Activated CD4-positive, alpha-beta memory T cell treated with anti-CD3 and anti-CD28 coated beads, Interleukin-2, amount 10 ng/mL, durations not matched to agents 7 days and 5 days (primary cell): ENCODE measurements around the gene FAM98B. TPM values are rescaled to one million over a fixed set of nuclear protein-coding genes. Genes with fewer than 3 reads are reported as not detected.
A peak's percentile ranks its signal among the peaks of the same experiment; 100 is the strongest.

Source experiments
- CTCF ChIA-PET: fragments of 350-600 bp; sonication (Branson Sonifier 250); formaldehyde crosslinking; loops from one replicate; lab custom pipeline; 2021; ENCODE audit warnings: antibody characterized with exemption, inconsistent platforms; lab: Charles Lee
- POLR2A ChIA-PET: fragments of 350-600 bp; sonication (Branson Sonifier 250); formaldehyde crosslinking; loops from one replicate; lab custom pipeline; 2021; ENCODE audit warnings: antibody characterized with exemption; lab: Charles Lee
- DNase-seq: peaks from one replicate; pipeline ENCODE4 v3.0.0-alpha.2; 2020
- H3K27ac Mint-ChIP-seq: one replicate; pipeline ENCODE4 v1.8.0; 2021; ENCODE audit warnings: mild to moderate bottlenecking, mixed read lengths
- H3K27me3 Mint-ChIP-seq: one replicate; pipeline ENCODE4 v1.8.0; 2021; ENCODE audit warnings: mixed read lengths
- H3K36me3 Mint-ChIP-seq: one replicate; pipeline ENCODE4 v1.8.0; 2021; ENCODE audit warnings: low read depth, mixed read lengths
- H3K4me1 Mint-ChIP-seq: one replicate; pipeline ENCODE4 v1.8.0; 2021; ENCODE audit warnings: mixed read lengths
- H3K4me3 Mint-ChIP-seq: one replicate; pipeline ENCODE4 v1.8.0; 2021; ENCODE audit warnings: mild to moderate bottlenecking, mixed read lengths
- H3K9me3 Mint-ChIP-seq: one replicate; pipeline ENCODE4 v1.8.0; 2021; ENCODE audit warnings: mixed read lengths
- total RNA-seq, 2 experiments: library from RNA; stranded (reverse); gene quantifications; one replicate each; pipeline ENCODE4 v1.2.3, GENCODE V29; 2021

Gene FAM98B
- total RNA-seq, 2 experiments from 2014 or later: 33.2 to 35.3 TPM

DNA sequence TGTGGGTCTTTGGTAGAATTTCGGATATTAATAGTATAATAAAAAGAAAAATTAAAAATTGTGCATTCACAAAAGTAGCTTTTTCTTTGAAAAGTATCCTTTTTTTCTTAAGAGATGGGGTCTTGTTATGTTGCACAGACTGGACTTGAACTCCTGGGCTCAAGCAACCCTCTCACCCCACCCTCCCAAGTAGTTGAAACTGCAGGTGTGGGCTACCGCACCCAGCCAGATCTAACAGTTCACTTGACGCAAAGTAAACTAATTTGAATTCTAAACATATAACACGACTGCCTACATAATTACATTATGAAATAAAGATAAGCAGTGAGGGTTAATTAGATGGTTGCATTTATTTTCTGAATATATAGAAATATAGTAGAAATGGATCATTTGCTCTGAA lies 10.7 kb downstream of the FAM98B start:
- DNase-seq: no peak
- H3K4me1 Mint-ChIP-seq: peaks cover 22% of the 10 kb centered on the region
- POLR2A ChIA-PET: interaction anchor here (2.3 kb wide), 1 partner anchor 10 kb away, joined by 10 read pairs; the partner anchor contains the start of gene FAM98B
- no peaks in the 10 kb centered on the region for H3K27me3 Mint-ChIP-seq
- H3K27ac Mint-ChIP-seq: no peak overlapping the region
- H3K9me3 Mint-ChIP-seq: no peaks in the 10 kb centered on the region
- no peak overlapping the region for H3K4me3 Mint-ChIP-seq
- CTCF ChIA-PET: interaction anchor here (1.2 to 3.2 kb wide), 5 partner anchors 10 to 243 kb away, joined by 3 to 17 read pairs (median 6); partner anchors contain the start of gene FAM98B
- peaks cover 19% of the 10 kb centered on the region for H3K36me3 Mint-ChIP-seq

DNA sequence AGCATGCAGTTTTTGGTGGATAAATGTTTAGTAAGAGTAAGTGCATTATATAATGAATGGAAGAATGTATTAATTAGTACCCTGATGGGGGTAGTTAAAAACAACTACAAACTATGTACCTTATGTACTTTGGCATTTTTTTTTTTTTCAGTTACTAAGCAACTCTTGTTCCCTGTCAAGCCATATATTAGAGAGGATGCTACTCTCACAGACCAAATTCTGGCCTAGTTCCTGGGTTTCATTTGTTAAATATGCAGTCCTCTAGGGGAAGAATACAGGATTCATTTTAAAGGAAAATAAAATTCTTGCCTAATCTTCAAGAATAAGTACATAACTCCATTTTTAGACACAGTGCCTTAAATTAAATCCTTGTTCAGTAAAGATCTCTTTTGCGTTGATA lies 16.9 kb downstream of the FAM98B start:
- H3K9me3 Mint-ChIP-seq: no peaks in the 10 kb centered on the region

DNA sequence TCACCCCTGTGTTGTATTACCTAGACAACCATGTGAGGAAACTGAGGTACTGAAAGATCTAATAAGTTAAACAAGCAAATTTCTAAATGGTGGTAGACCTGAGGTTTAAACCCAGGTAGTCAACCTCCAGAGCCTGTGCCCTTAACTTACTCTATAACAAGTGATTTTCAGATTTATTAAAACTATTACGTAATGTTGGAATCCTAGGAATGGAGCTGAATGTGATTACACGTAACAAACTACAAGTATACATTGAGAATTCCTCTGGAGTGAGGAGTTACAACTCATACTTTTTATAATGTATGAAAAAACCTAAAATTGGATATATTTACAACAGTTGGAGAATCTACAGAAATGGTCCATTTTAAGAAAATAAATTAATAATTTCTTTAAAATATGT lies 18.0 kb downstream of the FAM98B start:
- Mint-ChIP-seq H3K4me1 (peaks cover 4% of the 10 kb centered on the region), H3K36me3 (peaks cover 32% of the 10 kb centered on the region), H3K27ac (no peak overlapping the region), H3K9me3 (no peaks in the 10 kb centered on the region), H3K4me3 (no peak overlapping the region), H3K27me3 (no peaks in the 10 kb centered on the region)
- ChIA-PET POLR2A (interaction anchor here (1.6 to 3.8 kb wide), 3 partner anchors 14 to 219 kb away, joined by 3 to 21 read pairs (median 4); partner anchors contain the start of gene FAM98B), CTCF (interaction anchor here (0.9 to 6.0 kb wide), 8 partner anchors 10 to 236 kb away, joined by 3 to 65 read pairs (median 6); no protein-coding TSS in a partner anchor)
- no peak for DNase-seq

More for the DNA sequence above, 16.9 kb downstream of the FAM98B start:
- Mint-ChIP-seq H3K36me3 (peaks cover 33% of the 10 kb centered on the region), H3K4me1 (peaks cover 4% of the 10 kb centered on the region), H3K27me3 (no peaks in the 10 kb centered on the region), H3K4me3 (no peak overlapping the region), H3K27ac (no peak overlapping the region)
- CTCF ChIA-PET: interaction anchor here (1.5 to 6.0 kb wide), 4 partner anchors 16 to 237 kb away, joined by 5 to 65 read pairs (median 8); partner anchors contain the start of gene FAM98B
- POLR2A ChIA-PET: interaction anchor here (1.0 to 3.8 kb wide), 4 partner anchors 15 to 220 kb away, joined by 3 to 21 read pairs (median 4); partner anchors contain the start of gene FAM98B
- DNase-seq: no peak

DNA sequence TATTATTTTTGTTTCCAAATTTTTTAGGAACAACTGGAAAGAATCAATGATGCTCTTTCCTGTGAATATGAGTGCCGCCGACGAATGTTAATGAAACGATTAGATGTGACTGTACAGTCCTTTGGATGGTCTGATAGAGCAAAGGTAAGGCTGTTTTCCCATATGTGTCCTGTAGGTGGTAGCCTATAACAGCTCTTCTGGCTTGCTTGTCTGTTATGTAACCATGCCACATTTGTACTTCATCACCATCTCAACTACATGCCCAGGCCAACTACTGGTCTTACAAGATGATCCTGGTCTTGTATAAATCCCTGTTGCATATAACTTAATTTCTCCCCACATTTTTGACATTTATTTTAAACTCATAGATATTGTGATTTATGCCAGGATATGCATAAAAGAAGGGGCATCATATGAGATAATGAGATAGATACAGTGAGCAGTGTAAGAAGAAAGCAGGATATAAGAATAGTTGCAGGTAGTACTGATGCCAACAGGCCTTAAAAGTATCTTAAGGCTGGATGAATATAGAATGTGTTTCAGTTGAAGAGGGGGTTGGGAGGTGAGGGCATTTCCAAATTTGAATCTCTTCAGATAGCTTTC lies 20.3 kb downstream of the FAM98B start:
- H3K4me3 Mint-ChIP-seq: no peak overlapping the region
- DNase-seq: peak; percentile 40
- peak overlapping the region; percentile 32 for H3K27ac Mint-ChIP-seq
- ChIA-PET CTCF (interaction anchor here (0.7 to 6.6 kb wide), 7 partner anchors 12 to 224 kb away, joined by 3 to 79 read pairs (median 4); no protein-coding TSS in a partner anchor), POLR2A (interaction anchor here (1.0 to 6.8 kb wide), 5 partner anchors 15 to 223 kb away, joined by 3 to 56 read pairs (median 5); partner anchors contain the start of gene FAM98B)
- H3K36me3 Mint-ChIP-seq: peaks cover 31% of the 10 kb centered on the region
- no peaks in the 10 kb centered on the region for H3K27me3 Mint-ChIP-seq
- peaks cover 4% of the 10 kb centered on the region for H3K4me1 Mint-ChIP-seq
- no peaks in the 10 kb centered on the region for H3K9me3 Mint-ChIP-seq

DNA sequence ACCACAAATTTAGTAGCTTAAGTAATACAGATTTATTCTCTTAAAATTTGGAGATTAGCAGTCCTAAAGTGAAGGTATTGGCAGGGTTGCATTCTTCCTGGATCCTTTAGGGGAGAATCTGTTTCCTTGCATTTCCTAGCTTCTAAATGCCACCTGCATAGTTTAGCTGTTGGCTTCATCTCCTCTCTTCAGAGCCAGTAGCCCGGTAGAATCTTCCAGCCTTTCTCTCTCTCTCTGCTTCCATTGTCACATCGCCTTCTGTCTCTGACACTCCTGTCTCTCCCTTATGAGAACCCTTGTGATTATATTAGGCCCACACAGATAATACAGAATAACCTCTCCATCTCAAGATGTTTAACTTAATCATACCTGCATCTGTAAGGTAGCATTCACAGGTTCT lies 21.4 kb downstream of the FAM98B start:
- no peak for DNase-seq
- no peak overlapping the region for H3K27ac Mint-ChIP-seq
- H3K4me1 Mint-ChIP-seq: peaks cover 6% of the 10 kb centered on the region
- H3K4me3 Mint-ChIP-seq: no peak overlapping the region
- H3K27me3 Mint-ChIP-seq: no peaks in the 10 kb centered on the region
- peaks cover 34% of the 10 kb centered on the region for H3K36me3 Mint-ChIP-seq
- ChIA-PET POLR2A (interaction anchor here (1.1 to 6.8 kb wide), 3 partner anchors 211 to 222 kb away, joined by 3 to 56 read pairs (median 9); no protein-coding TSS in a partner anchor), CTCF (interaction anchor here (1.0 to 6.6 kb wide), 6 partner anchors 10 to 223 kb away, joined by 3 to 79 read pairs (median 4); no protein-coding TSS in a partner anchor)
- no peaks in the 10 kb centered on the region for H3K9me3 Mint-ChIP-seq

DNA sequence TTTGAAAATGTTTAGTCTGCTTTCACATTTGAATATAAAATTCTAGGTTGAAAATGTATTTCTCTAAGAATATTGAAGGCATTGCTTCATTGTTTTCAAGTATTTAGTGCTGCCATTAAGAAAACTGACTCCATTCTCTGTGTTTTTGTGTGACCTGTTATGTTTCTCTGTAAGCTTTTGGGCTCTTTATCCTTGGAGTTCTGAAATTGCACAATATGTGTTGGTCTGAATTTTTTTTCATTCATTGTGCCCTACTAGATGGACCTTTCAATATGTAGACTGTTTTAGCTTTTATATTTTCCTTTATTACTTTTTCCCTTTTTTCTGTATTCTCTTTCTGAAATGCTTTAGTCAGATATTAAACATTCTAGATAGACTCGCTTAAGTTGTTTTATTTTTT lies 22.2 kb downstream of the FAM98B start:
- ChIA-PET CTCF (interaction anchor here (1.1 to 6.6 kb wide), 4 partner anchors 13 to 222 kb away, joined by 3 to 79 read pairs (median 17); no protein-coding TSS in a partner anchor), POLR2A (interaction anchor here (0.7 to 6.8 kb wide), 5 partner anchors 17 to 221 kb away, joined by 3 to 56 read pairs (median 3); no protein-coding TSS in a partner anchor)
- Mint-ChIP-seq H3K4me3 (no peak overlapping the region), H3K4me1 (peaks cover 7% of the 10 kb centered on the region), H3K36me3 (peaks cover 35% of the 10 kb centered on the region), H3K27me3 (no peaks in the 10 kb centered on the region), H3K9me3 (no peaks in the 10 kb centered on the region), H3K27ac (peak overlapping the region; percentile 57)
- no peak for DNase-seq

DNA sequence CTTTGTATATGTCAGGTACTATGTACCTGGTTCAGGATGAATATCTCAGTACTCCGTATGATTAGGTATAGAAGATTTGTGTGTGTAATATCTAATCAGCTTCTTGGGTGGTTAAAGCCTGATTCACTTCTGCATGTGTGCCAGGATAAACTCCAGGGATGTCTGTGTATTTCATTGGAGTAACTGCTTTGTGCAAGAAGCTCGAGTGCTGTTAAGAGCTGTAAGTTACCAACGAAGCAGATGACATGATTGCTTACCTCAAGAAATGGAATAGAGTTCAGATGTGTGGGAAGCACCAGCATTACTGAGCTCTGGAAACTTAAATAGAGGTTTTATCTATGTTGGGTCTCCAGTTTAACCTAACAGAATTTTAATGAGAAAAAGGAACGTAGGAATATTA lies 23.7 kb downstream of the FAM98B start:
- no peaks in the 10 kb centered on the region for H3K27me3 Mint-ChIP-seq
- H3K27ac Mint-ChIP-seq: no peak overlapping the region
- peaks cover 50% of the 10 kb centered on the region for H3K36me3 Mint-ChIP-seq
- no peak overlapping the region for H3K4me3 Mint-ChIP-seq
- CTCF ChIA-PET: interaction anchor here (0.7 to 6.6 kb wide), 5 partner anchors 19 to 221 kb away, joined by 3 to 79 read pairs (median 4); no protein-coding TSS in a partner anchor
- H3K4me1 Mint-ChIP-seq: peaks cover 16% of the 10 kb centered on the region
- no peaks in the 10 kb centered on the region for H3K9me3 Mint-ChIP-seq
- no peak for DNase-seq
- POLR2A ChIA-PET: interaction anchor here (0.9 to 6.8 kb wide), 8 partner anchors 9 to 220 kb away, joined by 3 to 56 read pairs (median 3); no protein-coding TSS in a partner anchor

DNA sequence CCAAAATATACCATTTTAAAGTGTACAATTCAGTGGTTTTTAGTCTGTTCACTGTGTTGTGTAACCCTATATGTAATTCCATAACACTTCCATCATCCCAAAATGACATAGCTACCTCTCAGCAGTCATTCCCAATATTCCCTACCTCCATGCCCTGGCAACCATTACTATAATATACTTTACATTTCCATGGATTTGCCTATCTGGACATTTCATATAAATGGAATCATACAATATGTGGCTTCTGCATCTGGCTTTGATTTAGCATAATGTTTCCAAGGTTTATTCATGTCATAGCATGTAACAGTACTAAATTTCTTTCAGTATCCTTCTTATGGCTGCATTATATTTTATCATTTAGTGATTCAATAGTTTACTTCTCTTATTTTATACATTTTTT lies 25.3 kb downstream of the FAM98B start:
- POLR2A ChIA-PET: interaction anchor here (1.4 to 6.8 kb wide), 4 partner anchors 18 to 218 kb away, joined by 3 to 56 read pairs (median 7); no protein-coding TSS in a partner anchor
- DNase-seq: no peak
- Mint-ChIP-seq H3K4me1 (peaks cover 17% of the 10 kb centered on the region), H3K4me3 (no peak overlapping the region), H3K27me3 (no peaks in the 10 kb centered on the region), H3K9me3 (no peaks in the 10 kb centered on the region), H3K36me3 (peaks cover 47% of the 10 kb centered on the region), H3K27ac (no peak overlapping the region)
- CTCF ChIA-PET: interaction anchor here (1.3 to 6.6 kb wide), 3 partner anchors 84 to 219 kb away, joined by 5 to 79 read pairs (median 7); no protein-coding TSS in a partner anchor

DNA sequence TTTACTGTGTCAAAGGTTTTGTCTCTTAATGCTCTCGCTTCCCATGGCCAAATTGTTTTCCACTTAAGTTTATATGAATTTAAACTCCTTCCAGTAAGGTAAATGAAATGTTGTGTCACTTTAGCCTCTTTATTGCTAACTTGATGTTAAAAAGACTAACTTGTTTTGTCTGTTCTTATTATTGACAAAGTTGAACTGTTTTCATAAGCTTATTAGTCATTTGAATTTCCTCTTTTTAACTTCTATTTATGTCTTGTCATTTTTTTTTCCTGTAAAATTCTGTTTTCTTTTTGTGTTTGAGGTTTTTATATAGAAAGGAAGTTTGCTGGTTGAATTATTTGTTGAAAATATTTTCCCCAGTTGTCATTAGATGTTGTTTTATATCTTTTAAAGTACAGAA lies 25.8 kb downstream of the FAM98B start:
- H3K4me3 Mint-ChIP-seq: no peak overlapping the region
- ChIA-PET POLR2A (interaction anchor here (1.4 to 6.8 kb wide), 2 partner anchors 19 to 217 kb away, joined by 3 to 56 read pairs; no protein-coding TSS in a partner anchor), CTCF (interaction anchor here (1.3 to 6.6 kb wide), 3 partner anchors 84 to 219 kb away, joined by 5 to 79 read pairs (median 7); no protein-coding TSS in a partner anchor)
- H3K27ac Mint-ChIP-seq: no peak overlapping the region
- H3K4me1 Mint-ChIP-seq: peaks cover 15% of the 10 kb centered on the region
- peaks cover 42% of the 10 kb centered on the region for H3K36me3 Mint-ChIP-seq
- no peak for DNase-seq
- no peaks in the 10 kb centered on the region for H3K27me3 Mint-ChIP-seq
- H3K9me3 Mint-ChIP-seq: no peaks in the 10 kb centered on the region

DNA sequence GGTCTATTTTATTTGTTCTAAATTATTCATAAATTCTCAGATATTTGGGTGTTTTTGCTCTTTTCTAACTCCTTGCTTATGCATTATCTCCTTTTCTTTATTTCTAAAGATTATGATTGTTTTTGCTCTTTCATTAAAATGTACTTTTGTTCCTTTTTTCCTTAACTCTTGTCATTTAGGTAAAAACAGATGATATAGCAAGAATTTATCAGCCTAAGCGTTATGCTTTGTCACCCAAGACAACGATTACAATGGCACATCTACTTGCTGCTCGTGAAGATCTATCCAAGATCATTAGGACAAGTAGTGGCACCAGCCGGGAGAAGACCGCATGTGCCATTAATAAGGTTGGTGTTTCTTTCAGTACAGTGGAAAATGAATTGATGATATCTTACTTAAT lies 27.2 kb downstream of the FAM98B start:
- ChIA-PET POLR2A (interaction anchor here (1.6 to 1.9 kb wide), 2 partner anchors 16 to 214 kb away, joined by 3 to 9 read pairs; no protein-coding TSS in a partner anchor), CTCF (interaction anchor here (1.0 to 2.3 kb wide), 4 partner anchors 9 to 219 kb away, joined by 4 to 13 read pairs (median 8); partner anchors contain the start of gene RASGRP1)
- Mint-ChIP-seq H3K36me3 (peaks cover 45% of the 10 kb centered on the region), H3K4me3 (no peak overlapping the region), H3K27ac (no peak overlapping the region), H3K4me1 (peaks cover 18% of the 10 kb centered on the region), H3K27me3 (no peaks in the 10 kb centered on the region), H3K9me3 (no peaks in the 10 kb centered on the region)
- no peak for DNase-seq

DNA sequence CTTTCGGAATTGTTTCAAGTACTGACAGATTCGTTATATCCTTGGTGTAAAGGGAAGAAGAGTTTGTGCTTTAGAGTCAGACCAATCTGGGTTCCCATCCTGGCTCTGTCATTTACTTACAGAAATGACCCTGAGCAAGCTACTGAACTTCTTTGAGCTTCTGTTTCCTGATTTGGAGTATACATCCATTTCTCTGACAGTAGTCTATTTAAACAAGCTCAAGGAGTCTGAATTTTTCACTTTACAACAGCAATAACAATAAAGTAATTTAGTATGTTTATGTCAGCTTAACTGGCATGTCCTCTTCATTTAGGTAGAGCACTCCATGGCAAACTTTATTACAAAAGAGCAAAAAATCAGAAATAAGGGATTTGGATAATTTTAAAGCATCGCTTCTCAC lies 27.8 kb downstream of the FAM98B start:
- Mint-ChIP-seq H3K4me3 (no peak overlapping the region), H3K27ac (peak overlapping the region; percentile 22), H3K36me3 (peaks cover 45% of the 10 kb centered on the region), H3K4me1 (peaks cover 22% of the 10 kb centered on the region), H3K27me3 (no peaks in the 10 kb centered on the region), H3K9me3 (no peaks in the 10 kb centered on the region)
- POLR2A ChIA-PET: interaction anchor here (1.3 to 1.9 kb wide), 4 partner anchors 9 to 214 kb away, joined by 3 to 9 read pairs (median 4); no protein-coding TSS in a partner anchor
- CTCF ChIA-PET: interaction anchor here (0.9 to 2.3 kb wide), 5 partner anchors 10 to 218 kb away, joined by 3 to 13 read pairs (median 6); partner anchors contain the start of gene RASGRP1
- DNase-seq: no peak

DNA sequence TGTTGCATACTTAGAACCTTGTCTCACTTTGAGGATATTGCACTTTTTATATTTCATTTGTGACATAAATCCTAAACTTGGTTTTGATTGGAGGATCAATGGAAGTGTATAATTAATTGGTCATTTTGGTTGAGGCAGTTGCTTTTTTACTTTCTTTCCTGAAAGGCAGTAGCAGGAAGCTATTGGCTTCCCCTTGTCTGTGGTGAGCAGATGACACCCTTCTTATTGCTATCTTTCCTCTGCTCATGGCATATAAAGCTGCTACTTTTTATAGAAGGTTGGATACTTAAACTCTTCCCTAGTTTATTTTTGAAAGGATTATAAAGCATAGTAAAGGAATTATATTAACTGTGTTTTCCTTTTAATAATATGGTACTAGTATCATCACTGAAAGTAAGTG lies 28.6 kb downstream of the FAM98B start:
- POLR2A ChIA-PET: interaction anchor here (0.9 to 1.9 kb wide), 7 partner anchors 8 to 217 kb away, joined by 3 to 9 read pairs (median 4); partner anchors contain the start of gene FAM98B
- DNase-seq: no peak
- H3K9me3 Mint-ChIP-seq: no peaks in the 10 kb centered on the region
- peaks cover 47% of the 10 kb centered on the region for H3K36me3 Mint-ChIP-seq
- peak overlapping the region; percentile 28 for H3K27ac Mint-ChIP-seq
- CTCF ChIA-PET: interaction anchor here (1.5 to 2.3 kb wide), 4 partner anchors 42 to 217 kb away, joined by 4 to 13 read pairs (median 8); partner anchors contain the start of gene RASGRP1
- no peaks in the 10 kb centered on the region for H3K27me3 Mint-ChIP-seq
- no peak overlapping the region for H3K4me3 Mint-ChIP-seq
- peaks cover 30% of the 10 kb centered on the region for H3K4me1 Mint-ChIP-seq
